ENCODE data around the gene CD207.
A peak's percentile ranks its signal among the peaks of the same experiment; 100 is the strongest.

Gene CD207

DNA sequence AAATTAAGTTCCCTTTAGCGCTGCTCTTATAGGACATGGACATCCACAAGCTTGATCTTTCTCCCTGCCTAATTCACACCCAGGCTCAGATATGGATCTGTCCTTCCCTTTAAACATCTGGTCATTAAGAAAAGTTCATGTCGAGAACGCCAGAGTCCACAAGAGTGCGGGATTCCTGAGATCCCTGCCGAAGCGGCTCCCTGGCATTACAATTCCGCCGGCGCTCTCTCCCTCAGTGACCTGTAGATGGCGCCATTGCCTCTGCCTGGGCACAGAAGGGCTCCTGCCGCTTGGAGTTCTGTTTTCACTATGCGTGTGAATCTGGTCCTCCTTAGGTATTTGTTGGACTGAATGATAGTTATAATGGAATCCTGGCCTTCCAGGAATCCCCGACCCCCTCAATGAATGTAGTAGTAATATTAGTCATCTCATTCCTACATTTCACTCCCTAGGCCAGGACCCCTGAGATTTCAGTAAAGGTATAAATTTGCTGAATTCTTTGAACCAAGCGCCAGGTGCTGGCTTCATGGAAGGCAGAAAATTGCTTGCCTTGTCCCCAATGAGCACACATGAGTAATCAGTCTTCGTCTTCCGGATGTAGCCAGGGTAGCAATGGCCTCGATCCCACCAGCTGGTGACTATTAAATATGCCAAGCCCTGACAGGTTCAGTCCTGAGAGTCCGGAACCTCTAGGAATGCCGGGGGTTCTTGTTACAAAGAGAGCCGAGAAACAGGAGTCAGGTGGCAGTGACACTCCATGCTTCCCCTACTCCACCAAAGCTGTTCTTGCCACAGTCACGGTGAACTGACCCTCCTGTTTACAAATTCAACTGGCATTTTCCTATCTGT, 26.4 kb upstream of the CD207 start:
- H3K4me3 ChIP-seq (ENCODE audit: low read depth, low read length): no peak overlapping the region
- H3K36me3 ChIP-seq: no peaks in the 10 kb centered on the region
- peaks cover 5% of the 10 kb centered on the region; the same call in 1 of the 2 replicates for H3K27me3 ChIP-seq
- TF ChIP-seq, protein P1, sequence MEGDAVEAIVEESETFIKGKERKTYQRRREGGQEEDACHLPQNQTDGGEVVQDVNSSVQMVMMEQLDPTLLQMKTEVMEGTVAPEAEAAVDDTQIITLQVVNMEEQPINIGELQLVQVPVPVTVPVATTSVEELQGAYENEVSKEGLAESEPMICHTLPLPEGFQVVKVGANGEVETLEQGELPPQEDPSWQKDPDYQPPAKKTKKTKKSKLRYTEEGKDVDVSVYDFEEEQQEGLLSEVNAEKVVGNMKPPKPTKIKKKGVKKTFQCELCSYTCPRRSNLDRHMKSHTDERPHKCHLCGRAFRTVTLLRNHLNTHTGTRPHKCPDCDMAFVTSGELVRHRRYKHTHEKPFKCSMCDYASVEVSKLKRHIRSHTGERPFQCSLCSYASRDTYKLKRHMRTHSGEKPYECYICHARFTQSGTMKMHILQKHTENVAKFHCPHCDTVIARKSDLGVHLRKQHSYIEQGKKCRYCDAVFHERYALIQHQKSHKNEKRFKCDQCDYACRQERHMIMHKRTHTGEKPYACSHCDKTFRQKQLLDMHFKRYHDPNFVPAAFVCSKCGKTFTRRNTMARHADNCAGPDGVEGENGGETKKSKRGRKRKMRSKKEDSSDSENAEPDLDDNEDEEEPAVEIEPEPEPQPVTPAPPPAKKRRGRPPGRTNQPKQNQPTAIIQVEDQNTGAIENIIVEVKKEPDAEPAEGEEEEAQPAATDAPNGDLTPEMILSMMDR (IDR thresholded peaks at IDR 0.05; ENCODE audit: low read depth, low read length): peak; percentile 90
- H3K9me3 ChIP-seq: no peaks in the 10 kb centered on the region
- peak; percentile 69 for DNase-seq
- H3K4me1 ChIP-seq: no peaks in the 10 kb centered on the region

GRCh38 chr2:70855667-70856066, 20.1 kb upstream of the CD207 start:
- no peak for DNase-seq
- TF ChIP-seq, protein P1 (IDR thresholded peaks at IDR 0.05; ENCODE audit: low read depth, low read length): no peak
- H3K9me3 ChIP-seq: no peaks in the 10 kb centered on the region
- H3K4me3 ChIP-seq (ENCODE audit: low read depth, low read length): no peak overlapping the region
- H3K27me3 ChIP-seq: no peaks in the 10 kb centered on the region
- H3K4me1 ChIP-seq: no peaks in the 10 kb centered on the region
- no peaks in the 10 kb centered on the region for H3K36me3 ChIP-seq

GRCh38 chr2:70854411-70854810, 18.8 kb upstream of the CD207 start:
- Histone ChIP-seq H3K4me3 (ENCODE audit: low read depth, low read length) (no peak overlapping the region), H3K36me3 (no peaks in the 10 kb centered on the region), H3K27me3 (no peaks in the 10 kb centered on the region), H3K9me3 (no peaks in the 10 kb centered on the region), H3K4me1 (no peaks in the 10 kb centered on the region)
- DNase-seq: no peak
- TF ChIP-seq, protein P1 (IDR thresholded peaks at IDR 0.05; ENCODE audit: low read depth, low read length): no peak

DNA sequence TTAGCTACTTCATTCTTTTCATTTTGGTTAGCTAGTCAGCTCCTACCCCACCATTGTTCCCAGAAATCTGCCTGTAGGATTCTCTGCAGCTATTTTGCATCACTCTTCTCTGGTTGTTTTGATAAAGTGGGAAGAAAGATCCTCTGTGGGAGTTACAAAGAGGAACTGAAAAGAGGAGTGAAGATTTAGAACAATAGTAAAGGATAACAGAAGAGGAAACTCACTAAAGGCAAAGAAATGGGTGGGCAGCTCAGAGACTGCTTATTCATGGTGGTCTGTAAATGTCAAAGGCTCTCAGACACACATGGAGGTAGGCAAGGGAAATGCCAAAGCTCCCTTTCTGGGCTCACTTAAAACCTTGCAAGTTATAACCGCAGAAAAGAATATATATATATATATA, 17.2 kb upstream of the CD207 start:
- Histone ChIP-seq H3K27me3 (no peaks in the 10 kb centered on the region), H3K36me3 (no peaks in the 10 kb centered on the region), H3K4me3 (ENCODE audit: low read depth, low read length) (no peak overlapping the region), H3K4me1 (no peaks in the 10 kb centered on the region), H3K9me3 (no peaks in the 10 kb centered on the region)
- TF ChIP-seq, protein P1 (IDR thresholded peaks at IDR 0.05; ENCODE audit: low read depth, low read length): no peak
- no peak for DNase-seq

- Histone ChIP-seq H3K4me3 (ENCODE audit: low read depth, low read length) (no peak overlapping the region), H3K36me3 (no peaks in the 10 kb centered on the region), H3K4me1 (no peaks in the 10 kb centered on the region), H3K27me3 (no peaks in the 10 kb centered on the region), H3K9me3 (no peaks in the 10 kb centered on the region)
- DNase-seq: no peak
- TF ChIP-seq, protein P1 (IDR thresholded peaks at IDR 0.05; ENCODE audit: low read depth, low read length): no peak
These were observed 16.1 kb upstream of the CD207 start for GRCh38 chr2:70851704-70852103.

DNA sequence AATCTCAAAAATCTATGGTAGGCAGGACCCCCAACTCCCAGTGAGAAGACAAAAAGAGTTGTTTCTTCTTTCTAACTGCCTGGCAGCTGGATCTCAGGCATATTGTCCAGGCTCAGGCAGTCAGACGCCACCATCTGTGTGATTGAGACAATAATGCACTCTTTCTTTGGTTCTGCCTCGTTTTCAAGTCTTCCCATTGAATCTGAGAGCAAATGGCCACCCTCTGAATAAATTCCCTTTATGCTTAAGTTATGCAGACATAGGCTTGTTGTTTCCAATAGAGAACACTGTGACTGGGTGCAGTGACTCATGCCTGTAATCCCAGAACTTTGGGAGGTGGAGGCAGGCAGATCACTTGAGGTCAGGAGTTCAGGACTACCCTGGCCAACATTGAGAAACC, 15.3 kb upstream of the CD207 start:
- TF ChIP-seq, protein P1 (IDR thresholded peaks at IDR 0.05; ENCODE audit: low read depth, low read length): no peak
- H3K27me3 ChIP-seq: no peaks in the 10 kb centered on the region
- no peak for DNase-seq
- H3K4me1 ChIP-seq: no peaks in the 10 kb centered on the region
- H3K4me3 ChIP-seq (ENCODE audit: low read depth, low read length): no peak overlapping the region
- H3K36me3 ChIP-seq: no peaks in the 10 kb centered on the region
- no peaks in the 10 kb centered on the region for H3K9me3 ChIP-seq

Measured in BE2C (cell line).